ENCODE data around the gene APOBEC4. TPM values are rescaled to one million over a fixed set of nuclear protein-coding genes. Genes with fewer than 3 reads are reported as not detected.

The APOBEC4 gene
- total and polyA plus RNA-seq, 2 of the 8 experiments (the other 6 are each of a cell fraction or from before 2014, with no cell fraction given), result not detected

DNA sequence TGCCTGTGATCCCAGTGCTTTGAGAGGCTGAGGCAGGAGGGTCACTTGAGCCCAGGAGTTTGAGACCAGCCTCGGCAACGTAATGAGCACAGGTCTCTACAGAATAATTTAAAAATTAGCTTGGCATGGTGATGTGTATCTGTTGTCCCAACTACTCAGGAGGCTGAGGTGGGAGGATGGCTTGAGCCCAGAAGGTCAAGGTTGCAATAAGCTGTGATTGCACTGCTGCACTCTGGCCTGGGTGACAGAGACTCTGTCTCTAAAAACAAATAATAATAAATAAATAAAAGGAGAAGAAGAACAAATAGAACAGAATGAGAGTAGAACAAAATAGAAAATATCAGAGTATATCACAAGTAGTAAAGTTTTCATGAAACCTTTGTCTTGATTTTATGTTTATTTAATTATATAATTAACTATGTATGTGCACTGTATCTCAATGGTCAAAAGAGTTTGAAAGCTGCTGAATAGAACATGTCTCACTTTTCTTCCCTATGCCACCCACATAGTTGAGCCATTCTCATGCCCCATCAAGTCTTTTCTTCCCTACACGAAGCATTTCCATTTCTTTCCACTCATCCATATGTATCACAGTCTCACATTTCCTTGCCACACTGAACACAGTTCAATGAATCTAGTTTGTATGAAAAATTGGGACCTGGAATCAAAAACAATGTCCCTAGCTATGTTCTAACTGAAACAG, 22.9 kb upstream of the APOBEC4 start:
- Histone ChIP-seq H3K4ac (replicated peaks; ENCODE audit: insufficient read length, low read depth, low read length) (no peak overlapping the region), H3K27ac (ENCODE audit: low read depth, low read length) (no peak overlapping the region), H2BK20ac (ENCODE audit: low read length) (no peak overlapping the region), H3K23me2 (ENCODE audit: low read depth, low read length) (no peaks in the 10 kb centered on the region), H3K56ac (replicated peaks; ENCODE audit: insufficient read length, low read depth, low read length) (no peak overlapping the region), H3K9me3 (ENCODE audit: insufficient read depth in 2 of 2, low read depth in 1 of 2, low read length in 1 of 2) (0 out of 4 replicates have a peak, but pooled peaks cover 3% of the 10 kb centered on the region in 2 experiments), H4K20me1 (replicated peaks in 1 of 2; ENCODE audit: control insufficient read depth in 1 of 2, insufficient read depth in 2 of 2, low read length in 2 of 2) (no peaks in the 10 kb centered on the region), H2BK5ac (ENCODE audit: low read depth, low read length) (no peak overlapping the region), H4K91ac (replicated peaks; ENCODE audit: insufficient read length, low read length) (no peak overlapping the region), H3K79me1 (ENCODE audit: low read depth, low read length) (no peaks in the 10 kb centered on the region), H2BK120ac (replicated peaks; ENCODE audit: low read depth, low read length) (no peak overlapping the region), H3K27me3 (replicated peaks in 1 of 4; ENCODE audit: control insufficient read depth in 3 of 4, extremely low read depth in 1 of 4, insufficient read depth in 3 of 4, low read length in 3 of 4) (no peaks in the 10 kb centered on the region), H3K14ac (ENCODE audit: insufficient read length) (no peak overlapping the region), H3K18ac (ENCODE audit: extremely low read depth, low read length) (no peak overlapping the region), H3K4me1 (replicated peaks in 1 of 4; ENCODE audit: control insufficient read depth in 3 of 4, insufficient read depth in 4 of 4, low read length in 3 of 4) (0 out of 7 replicates have a peak, but pooled peaks cover 0 to 2% (median 0%) of the 10 kb centered on the region in 4 experiments), H3K4me2 (ENCODE audit: insufficient read depth in 1 of 2, low read depth in 2 of 2, low read length in 2 of 2) (no peak overlapping the region), H2BK15ac (ENCODE audit: low read length) (no peak overlapping the region), H2BK12ac (ENCODE audit: low read depth, low read length) (no peak overlapping the region), H2AFZ (ENCODE audit: low read length) (no peak overlapping the region), H3K79me2 (ENCODE audit: control insufficient read depth in 1 of 2, insufficient read depth in 2 of 2, low read length in 2 of 2) (no peaks in the 10 kb centered on the region), H3K9ac (replicated peaks in 1 of 4; ENCODE audit: extremely low read depth in 1 of 4, low read depth in 3 of 4, low read length in 3 of 4) (no peak overlapping the region), H4K5ac (ENCODE audit: insufficient read length, low read depth, low read length) (no peak overlapping the region), H3K23ac (ENCODE audit: insufficient read length) (no peak overlapping the region), H3K36me3 (ENCODE audit: control insufficient read depth in 2 of 4, insufficient read depth in 4 of 4, low read length in 3 of 4) (no peaks in the 10 kb centered on the region), H2AK5ac (ENCODE audit: low read depth, low read length) (no peak overlapping the region), H4K8ac (ENCODE audit: extremely low read depth, insufficient read depth, low read length) (no peak overlapping the region), H3K4me3 (ENCODE audit: extremely low read depth in 1 of 4, insufficient read depth in 2 of 4, low read depth in 3 of 4, low read length in 4 of 4) (no peak overlapping the region)
- WGBS, 2 experiments (ENCODE audit: extremely low coverage in 1 of 2, insufficient coverage in 1 of 2, insufficient read length in 1 of 2, insufficient replicate concordance in 2 of 2, low coverage in 1 of 2, low lambda C conversion rate in 2 of 2, missing lambda C conversion rate in 1 of 2), result 81% methylated on average over 3 of the region's 3 CpGs; no CpG with 5 or more reads in 1 of the 2 experiments
- POLR2A ChIA-PET (ENCODE audit: partially characterized antibody), result interaction anchor here (1.1 kb wide), 1 partner anchor 376 kb away, joined by 3 read pairs; the partner anchor contains the start of gene TSEN15
- CTCF ChIA-PET (ENCODE audit: partially characterized antibody), result interaction anchor here (0.6 to 4.9 kb wide), 7 partner anchors 8 to 240 kb away, joined by 3 to 43 read pairs (median 6); no protein-coding TSS in a partner anchor
- DNase-seq (ENCODE audit: low read depth in 1 of 2, low spot score in 2 of 2) (no peak), FAIRE-seq (no peak)
- TF ChIP-seq CTBP2 (IDR thresholded peaks at IDR 0.05; ENCODE audit: borderline replicate concordance, insufficient read depth, insufficient read length, low read length) (no peak), EZH2 (IDR thresholded peaks at IDR 0.05; ENCODE audit: low read depth, low read length, severe bottlenecking) (no peak), RAD21 (IDR thresholded peaks at IDR 0.05 in 1 of 2, conservative IDR thresholded peaks at IDR 0.05 in 1 of 2; ENCODE audit: low read depth in 2 of 2, low read length in 2 of 2) (no peak), RXRA (IDR thresholded peaks at IDR 0.05; ENCODE audit: insufficient read depth, low read depth, low read length) (no peak), HDAC6 (IDR thresholded peaks at IDR 0.05; ENCODE audit: low read depth, low read length) (no peak), RNF2 (IDR thresholded peaks at IDR 0.05; ENCODE audit: borderline replicate concordance, low read depth, low read length, missing control alignments, poor library complexity, severe bottlenecking) (no peak), KDM1A (IDR thresholded peaks at IDR 0.05; ENCODE audit: borderline replicate concordance, low read length) (no peak)
